ENCODE data around the gene DYNC2I2. TPM values are rescaled to one million over a fixed set of nuclear protein-coding genes. Genes with fewer than 3 reads are reported as not detected.
"Not testable (repeated sequence)": the region's sequence is repeated elsewhere in the genome, so short reads cannot be mapped to it uniquely, and the experiment has no call there.

DYNC2I2 gene
- polyA plus RNA-seq, 1 of the 3 experiments (the other 2 are of a cell fraction) = 73.7 TPM

DNA sequence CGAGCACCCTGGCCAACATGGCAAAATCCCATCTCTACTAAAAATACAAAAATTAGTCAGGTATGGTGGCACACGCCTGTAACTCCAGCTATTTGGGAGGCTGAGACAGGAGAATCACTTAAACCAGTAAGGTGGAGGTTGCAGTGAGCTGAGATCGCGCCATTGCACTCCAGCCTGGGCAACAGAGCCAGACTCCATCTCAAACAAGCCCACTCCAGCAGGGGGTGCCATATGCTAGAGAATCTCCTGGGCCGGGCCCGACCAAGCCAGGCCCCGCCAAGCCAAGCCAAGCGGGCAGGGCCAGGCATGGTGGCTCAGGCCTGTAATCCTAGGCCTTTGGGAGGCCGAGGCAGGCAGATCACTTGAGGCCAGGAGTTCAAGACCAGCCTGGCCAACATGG lies 8.4 kb downstream of the DYNC2I2 start:
- H4K20me1 ChIP-seq (ENCODE audit: insufficient read depth); H3K36me3 ChIP-seq (replicated peaks in 1 of 2; ENCODE audit: control insufficient read depth in 1 of 2, insufficient read depth in 2 of 2, low read length in 1 of 2); H3K9me3 ChIP-seq; H3K27me3 ChIP-seq (ENCODE audit: insufficient read depth); H3K4me2 ChIP-seq; H3K9me2 ChIP-seq; H2AFZ ChIP-seq (ENCODE audit: low read depth); H3K4me1 ChIP-seq (ENCODE audit: control insufficient read depth in 1 of 2, insufficient read depth in 2 of 2, low read depth in 1 of 2, low read length in 1 of 2); H3K9ac ChIP-seq; H3K27ac ChIP-seq (ENCODE audit: low read depth in 2 of 2, low read length in 1 of 2); POLR2A ChIA-PET; H3K4me3 ChIP-seq (ENCODE audit: low read depth in 2 of 2, low read length in 1 of 2): not testable (repeated sequence)
- WGBS (ENCODE audit: low lambda C conversion rate) = 98% methylated on average over 7 of the region's 9 CpGs
- Histone ChIP-seq H3F3A (replicated peaks; ENCODE audit: insufficient read depth) (peaks cover 12% of the 10 kb centered on the region), H3K79me2 (ENCODE audit: insufficient read depth) (peaks cover 59% of the 10 kb centered on the region; the same call in 1 of the 2 replicates)
- TF ChIP-seq RAD21 (IDR thresholded peaks at IDR 0.05; ENCODE audit: low read length) = peak; percentile 42
- TF ChIP-seq, protein P1, sequence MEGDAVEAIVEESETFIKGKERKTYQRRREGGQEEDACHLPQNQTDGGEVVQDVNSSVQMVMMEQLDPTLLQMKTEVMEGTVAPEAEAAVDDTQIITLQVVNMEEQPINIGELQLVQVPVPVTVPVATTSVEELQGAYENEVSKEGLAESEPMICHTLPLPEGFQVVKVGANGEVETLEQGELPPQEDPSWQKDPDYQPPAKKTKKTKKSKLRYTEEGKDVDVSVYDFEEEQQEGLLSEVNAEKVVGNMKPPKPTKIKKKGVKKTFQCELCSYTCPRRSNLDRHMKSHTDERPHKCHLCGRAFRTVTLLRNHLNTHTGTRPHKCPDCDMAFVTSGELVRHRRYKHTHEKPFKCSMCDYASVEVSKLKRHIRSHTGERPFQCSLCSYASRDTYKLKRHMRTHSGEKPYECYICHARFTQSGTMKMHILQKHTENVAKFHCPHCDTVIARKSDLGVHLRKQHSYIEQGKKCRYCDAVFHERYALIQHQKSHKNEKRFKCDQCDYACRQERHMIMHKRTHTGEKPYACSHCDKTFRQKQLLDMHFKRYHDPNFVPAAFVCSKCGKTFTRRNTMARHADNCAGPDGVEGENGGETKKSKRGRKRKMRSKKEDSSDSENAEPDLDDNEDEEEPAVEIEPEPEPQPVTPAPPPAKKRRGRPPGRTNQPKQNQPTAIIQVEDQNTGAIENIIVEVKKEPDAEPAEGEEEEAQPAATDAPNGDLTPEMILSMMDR (IDR thresholded peaks at IDR 0.05) = peak; percentile 37
- peak; percentile 58 for DNase-seq
- CTCF ChIA-PET = interaction anchor here (0.9 to 1.1 kb wide), 3 partner anchors 12 to 68 kb away, joined by 3 to 4 read pairs (median 4); partner anchors contain the start of gene PKN3

DNA sequence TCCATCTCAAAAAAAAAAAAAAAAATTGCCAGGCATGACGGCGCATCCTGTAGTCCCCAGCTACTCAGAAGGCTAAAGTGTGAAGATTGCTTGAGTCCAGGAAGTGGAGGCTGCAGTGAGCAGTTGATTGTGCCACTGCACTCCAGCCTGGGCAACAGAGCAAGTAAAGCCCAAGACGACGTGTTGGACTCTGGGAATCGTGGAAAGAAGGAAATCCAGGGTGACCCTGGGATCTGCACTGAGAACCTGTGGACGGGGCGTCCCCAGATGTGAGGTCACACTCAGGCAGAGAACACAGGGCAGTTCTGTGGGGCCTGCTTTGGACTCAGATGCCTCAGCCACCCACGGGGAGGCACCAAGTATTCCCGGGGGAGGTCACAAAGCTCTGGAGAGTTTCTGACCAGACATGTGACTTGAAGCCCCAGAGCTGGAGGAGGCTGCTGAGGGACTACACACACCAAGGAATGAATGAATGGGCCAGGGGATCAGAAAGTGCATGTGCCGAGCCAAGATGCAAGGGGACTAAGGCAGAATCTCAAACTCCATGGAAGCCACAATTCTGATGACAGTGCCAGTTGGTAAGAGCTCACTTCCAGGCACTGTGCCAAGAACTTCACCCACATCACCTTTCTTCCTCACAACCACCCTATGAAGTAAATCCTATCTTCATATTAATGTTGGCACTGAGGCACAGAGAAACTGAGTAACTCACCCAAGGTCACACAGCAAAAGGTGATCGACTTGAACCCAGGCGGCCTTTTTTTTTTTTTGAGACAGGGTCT lies 12.9 kb downstream of the DYNC2I2 start:
- peaks cover under 1 to 8% of the 10 kb centered on the region in 2 experiments for H3K36me3 ChIP-seq (replicated peaks in 1 of 2; ENCODE audit: control insufficient read depth in 1 of 2, insufficient read depth in 2 of 2, low read length in 1 of 2)
- CTCF ChIA-PET = interaction anchor here (0.9 kb wide), 1 partner anchor 59 kb away, joined by 4 read pairs; the partner anchor contains the start of gene PKN3
- TF ChIP-seq FOXM1 (IDR thresholded peaks at IDR 0.05; ENCODE audit: low read depth) (no peak), SIN3A (IDR thresholded peaks at IDR 0.05; ENCODE audit: borderline replicate concordance, low read depth, low read length) (no peak), CHD2 (IDR thresholded peaks at IDR 0.05; ENCODE audit: low read length, partially characterized antibody) (no peak), JUND (IDR thresholded peaks at IDR 0.05) (no peak), RFX5 (IDR thresholded peaks at IDR 0.05; ENCODE audit: low read length) (no peak), EP300 (IDR thresholded peaks at IDR 0.05; ENCODE audit: borderline replicate concordance in 1 of 2, low read depth in 1 of 2, low read length in 1 of 2) (no peak), FOSL2 (IDR thresholded peaks at IDR 0.05; ENCODE audit: borderline replicate concordance, low read depth) (no peak), GABPA (IDR thresholded peaks at IDR 0.05; ENCODE audit: low read depth) (no peak), POLR2AphosphoS5 (IDR thresholded peaks at IDR 0.05; ENCODE audit: low read depth, low read length) (no peak), RAD21 (IDR thresholded peaks at IDR 0.05; ENCODE audit: low read length) (no peak), FOXJ3 (CRISPR knock-in tag; IDR thresholded peaks at IDR 0.05) (no peak), NFIC (IDR thresholded peaks at IDR 0.05; ENCODE audit: borderline replicate concordance) (no peak)
- TF ChIP-seq, protein P2, sequence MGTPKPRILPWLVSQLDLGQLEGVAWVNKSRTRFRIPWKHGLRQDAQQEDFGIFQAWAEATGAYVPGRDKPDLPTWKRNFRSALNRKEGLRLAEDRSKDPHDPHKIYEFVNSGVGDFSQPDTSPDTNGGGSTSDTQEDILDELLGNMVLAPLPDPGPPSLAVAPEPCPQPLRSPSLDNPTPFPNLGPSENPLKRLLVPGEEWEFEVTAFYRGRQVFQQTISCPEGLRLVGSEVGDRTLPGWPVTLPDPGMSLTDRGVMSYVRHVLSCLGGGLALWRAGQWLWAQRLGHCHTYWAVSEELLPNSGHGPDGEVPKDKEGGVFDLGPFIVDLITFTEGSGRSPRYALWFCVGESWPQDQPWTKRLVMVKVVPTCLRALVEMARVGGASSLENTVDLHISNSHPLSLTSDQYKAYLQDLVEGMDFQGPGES (IDR thresholded peaks at IDR 0.05; ENCODE audit: low read depth, low read length) = no peak
- TF ChIP-seq, protein P3, sequence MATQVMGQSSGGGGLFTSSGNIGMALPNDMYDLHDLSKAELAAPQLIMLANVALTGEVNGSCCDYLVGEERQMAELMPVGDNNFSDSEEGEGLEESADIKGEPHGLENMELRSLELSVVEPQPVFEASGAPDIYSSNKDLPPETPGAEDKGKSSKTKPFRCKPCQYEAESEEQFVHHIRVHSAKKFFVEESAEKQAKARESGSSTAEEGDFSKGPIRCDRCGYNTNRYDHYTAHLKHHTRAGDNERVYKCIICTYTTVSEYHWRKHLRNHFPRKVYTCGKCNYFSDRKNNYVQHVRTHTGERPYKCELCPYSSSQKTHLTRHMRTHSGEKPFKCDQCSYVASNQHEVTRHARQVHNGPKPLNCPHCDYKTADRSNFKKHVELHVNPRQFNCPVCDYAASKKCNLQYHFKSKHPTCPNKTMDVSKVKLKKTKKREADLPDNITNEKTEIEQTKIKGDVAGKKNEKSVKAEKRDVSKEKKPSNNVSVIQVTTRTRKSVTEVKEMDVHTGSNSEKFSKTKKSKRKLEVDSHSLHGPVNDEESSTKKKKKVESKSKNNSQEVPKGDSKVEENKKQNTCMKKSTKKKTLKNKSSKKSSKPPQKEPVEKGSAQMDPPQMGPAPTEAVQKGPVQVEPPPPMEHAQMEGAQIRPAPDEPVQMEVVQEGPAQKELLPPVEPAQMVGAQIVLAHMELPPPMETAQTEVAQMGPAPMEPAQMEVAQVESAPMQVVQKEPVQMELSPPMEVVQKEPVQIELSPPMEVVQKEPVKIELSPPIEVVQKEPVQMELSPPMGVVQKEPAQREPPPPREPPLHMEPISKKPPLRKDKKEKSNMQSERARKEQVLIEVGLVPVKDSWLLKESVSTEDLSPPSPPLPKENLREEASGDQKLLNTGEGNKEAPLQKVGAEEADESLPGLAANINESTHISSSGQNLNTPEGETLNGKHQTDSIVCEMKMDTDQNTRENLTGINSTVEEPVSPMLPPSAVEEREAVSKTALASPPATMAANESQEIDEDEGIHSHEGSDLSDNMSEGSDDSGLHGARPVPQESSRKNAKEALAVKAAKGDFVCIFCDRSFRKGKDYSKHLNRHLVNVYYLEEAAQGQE (IDR thresholded peaks at IDR 0.05; ENCODE audit: low read depth, low read length) = no peak
- TF ChIP-seq, protein P4, sequence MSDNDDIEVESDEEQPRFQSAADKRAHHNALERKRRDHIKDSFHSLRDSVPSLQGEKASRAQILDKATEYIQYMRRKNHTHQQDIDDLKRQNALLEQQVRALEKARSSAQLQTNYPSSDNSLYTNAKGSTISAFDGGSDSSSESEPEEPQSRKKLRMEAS (IDR thresholded peaks at IDR 0.05; ENCODE audit: low read depth) = no peak
- TF ChIP-seq, protein P5, sequence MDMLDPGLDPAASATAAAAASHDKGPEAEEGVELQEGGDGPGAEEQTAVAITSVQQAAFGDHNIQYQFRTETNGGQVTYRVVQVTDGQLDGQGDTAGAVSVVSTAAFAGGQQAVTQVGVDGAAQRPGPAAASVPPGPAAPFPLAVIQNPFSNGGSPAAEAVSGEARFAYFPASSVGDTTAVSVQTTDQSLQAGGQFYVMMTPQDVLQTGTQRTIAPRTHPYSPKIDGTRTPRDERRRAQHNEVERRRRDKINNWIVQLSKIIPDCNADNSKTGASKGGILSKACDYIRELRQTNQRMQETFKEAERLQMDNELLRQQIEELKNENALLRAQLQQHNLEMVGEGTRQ (IDR thresholded peaks at IDR 0.05; ENCODE audit: borderline replicate concordance, low read depth, low read length) = no peak

More for the DNA sequence above, 12.9 kb downstream of the DYNC2I2 start:
- H3K9me2 ChIP-seq = no peaks in the 10 kb centered on the region
- 81% methylated on average over 11 of the region's 12 CpGs for WGBS (ENCODE audit: low lambda C conversion rate)
- no peak overlapping the region for H3K27ac ChIP-seq (ENCODE audit: low read depth in 2 of 2, low read length in 1 of 2)
- H3K4me3 ChIP-seq (ENCODE audit: low read depth in 2 of 2, low read length in 1 of 2) = no peak overlapping the region
- peaks cover 53% of the 10 kb centered on the region; the same call in 1 of the 2 replicates for H3K79me2 ChIP-seq (ENCODE audit: insufficient read depth)
- DNase-seq = no peak
- H3K9ac ChIP-seq = no peak overlapping the region
- no peak overlapping the region for H3K4me2 ChIP-seq
- no peaks in the 10 kb centered on the region for H4K20me1 ChIP-seq (ENCODE audit: insufficient read depth)
- POLR2A ChIA-PET = no interaction called here
- no peaks in the 10 kb centered on the region for H3K9me3 ChIP-seq
- H3K4me1 ChIP-seq (ENCODE audit: control insufficient read depth in 1 of 2, insufficient read depth in 2 of 2, low read depth in 1 of 2, low read length in 1 of 2) = no peaks in the 10 kb centered on the region
- H3K27me3 ChIP-seq (ENCODE audit: insufficient read depth) = no peaks in the 10 kb centered on the region
- H3F3A ChIP-seq (replicated peaks; ENCODE audit: insufficient read depth) = peaks cover 12% of the 10 kb centered on the region
- no peak overlapping the region for H2AFZ ChIP-seq (ENCODE audit: low read depth)

Data from SK-N-SH (cell line).